ENCODE measurements around the gene MAGED1. TPM values are rescaled to one million over a fixed set of nuclear protein-coding genes. Genes with fewer than 3 reads are reported as not detected.

Gene MAGED1
- total and polyA plus RNA-seq, 12 donors: 47.9 to 363 (median 265) TPM

DNA sequence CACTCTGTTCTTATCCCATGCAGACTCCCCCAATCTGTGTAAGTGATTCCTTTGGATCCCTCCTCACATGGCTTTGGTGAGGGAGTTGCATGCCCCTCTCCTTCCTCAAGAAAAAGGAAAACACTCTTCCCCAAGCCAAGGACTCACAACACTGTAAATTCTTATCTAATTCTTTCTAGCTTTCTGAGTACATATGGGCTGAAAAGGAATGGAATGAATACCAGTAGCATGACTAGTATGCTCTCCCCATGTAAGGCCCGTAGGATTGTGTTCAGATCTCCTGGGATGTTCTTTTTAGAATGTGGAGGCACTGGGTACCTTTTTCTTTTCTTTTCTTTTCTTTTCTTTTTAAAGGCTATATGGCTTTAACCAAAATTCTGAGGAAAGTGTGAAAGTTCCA, 17.0 kb upstream of the MAGED1 start:
- no peaks in the 10 kb centered on the region for H3K4me1 ChIP-seq (replicated peaks in 1 of 2)
- WGBS, 4 donors: 72 to 93% (median 87%) methylated on average over 1 of the region's 1 CpG
- no peak overlapping the region for H3K4me3 ChIP-seq
- H3K27me3 ChIP-seq: no peaks in the 10 kb centered on the region
- TF ChIP-seq, protein P1, sequence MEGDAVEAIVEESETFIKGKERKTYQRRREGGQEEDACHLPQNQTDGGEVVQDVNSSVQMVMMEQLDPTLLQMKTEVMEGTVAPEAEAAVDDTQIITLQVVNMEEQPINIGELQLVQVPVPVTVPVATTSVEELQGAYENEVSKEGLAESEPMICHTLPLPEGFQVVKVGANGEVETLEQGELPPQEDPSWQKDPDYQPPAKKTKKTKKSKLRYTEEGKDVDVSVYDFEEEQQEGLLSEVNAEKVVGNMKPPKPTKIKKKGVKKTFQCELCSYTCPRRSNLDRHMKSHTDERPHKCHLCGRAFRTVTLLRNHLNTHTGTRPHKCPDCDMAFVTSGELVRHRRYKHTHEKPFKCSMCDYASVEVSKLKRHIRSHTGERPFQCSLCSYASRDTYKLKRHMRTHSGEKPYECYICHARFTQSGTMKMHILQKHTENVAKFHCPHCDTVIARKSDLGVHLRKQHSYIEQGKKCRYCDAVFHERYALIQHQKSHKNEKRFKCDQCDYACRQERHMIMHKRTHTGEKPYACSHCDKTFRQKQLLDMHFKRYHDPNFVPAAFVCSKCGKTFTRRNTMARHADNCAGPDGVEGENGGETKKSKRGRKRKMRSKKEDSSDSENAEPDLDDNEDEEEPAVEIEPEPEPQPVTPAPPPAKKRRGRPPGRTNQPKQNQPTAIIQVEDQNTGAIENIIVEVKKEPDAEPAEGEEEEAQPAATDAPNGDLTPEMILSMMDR (IDR thresholded peaks at IDR 0.05): no peak
- TF ChIP-seq POLR2A (IDR thresholded peaks at IDR 0.05): no peak
- no peaks in the 10 kb centered on the region for H3K9me3 ChIP-seq (replicated peaks in 1 of 3)
- DNase-seq: no peak
- no peak overlapping the region for H3K27ac ChIP-seq
- H3K36me3 ChIP-seq (replicated peaks in 1 of 2): no peaks in the 10 kb centered on the region
- intact Hi-C loops (cut with DNase I): no loop called here

DNA sequence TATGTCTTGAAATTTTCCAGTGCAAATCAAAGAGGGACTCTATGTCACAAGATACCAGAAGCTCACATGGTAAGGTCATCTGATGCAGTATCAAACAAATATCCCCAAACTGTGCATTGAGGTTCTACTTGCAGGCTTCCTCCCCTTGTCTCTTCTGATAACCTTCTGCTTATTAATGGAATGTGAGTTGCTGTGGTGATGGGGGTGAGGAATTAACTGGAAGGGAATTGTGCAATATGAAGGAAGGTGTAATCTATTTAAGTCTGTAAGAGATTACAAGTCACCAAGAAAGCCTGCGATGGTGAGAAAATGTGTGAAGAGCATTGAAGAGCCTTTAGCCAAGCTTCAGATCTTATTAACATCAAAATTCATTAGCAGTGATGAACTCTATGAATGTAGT, 15.4 kb upstream of the MAGED1 start:
- DNase-seq: no peak
- Histone ChIP-seq H3K4me1 (replicated peaks in 1 of 2) (no peaks in the 10 kb centered on the region), H3K4me3 (no peak overlapping the region), H3K27ac (no peak overlapping the region), H3K9me3 (replicated peaks in 1 of 3) (no peaks in the 10 kb centered on the region), H3K27me3 (no peaks in the 10 kb centered on the region), H3K36me3 (replicated peaks in 1 of 2) (no peaks in the 10 kb centered on the region)
- TF ChIP-seq POLR2A (IDR thresholded peaks at IDR 0.05): no peak
- 93 to 100% (median 95%) methylated on average over 1 of the region's 1 CpG for WGBS, 4 donors
- intact Hi-C loops (cut with DNase I): no loop called here

DNA sequence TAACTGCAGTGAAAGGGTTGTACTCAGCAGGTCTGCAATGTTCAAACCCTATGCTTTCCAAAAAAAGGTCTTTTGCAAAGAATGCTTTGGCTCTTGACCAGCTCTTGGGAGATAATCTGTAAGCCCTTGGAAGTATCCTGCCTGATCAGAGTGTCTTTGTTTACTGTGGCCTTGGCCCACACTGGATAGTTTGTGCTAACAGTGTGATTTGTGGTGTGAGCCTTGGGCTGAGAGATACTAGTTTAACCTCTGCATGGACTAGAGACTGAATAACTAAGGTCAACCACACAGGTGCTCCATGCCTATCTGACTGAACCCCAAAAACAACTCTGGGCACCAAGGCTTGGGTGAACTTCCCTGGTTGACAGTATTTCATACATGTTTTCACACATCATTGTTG, 3.6 kb upstream of the MAGED1 start:
- peak in 2 of 7 donors; percentile 10 to 20 for DNase-seq
- H3K27ac ChIP-seq: no peak overlapping the region
- no peaks in the 10 kb centered on the region for H3K36me3 ChIP-seq (replicated peaks in 1 of 2)
- no peak overlapping the region for H3K4me3 ChIP-seq
- H3K9me3 ChIP-seq (replicated peaks in 1 of 3): no peaks in the 10 kb centered on the region
- H3K4me1 ChIP-seq (replicated peaks in 1 of 2): peaks cover 0 to 7% of the 10 kb centered on the region in 2 donors
- TF ChIP-seq POLR2A (IDR thresholded peaks at IDR 0.05): no peak
- TF ChIP-seq, protein P1 (IDR thresholded peaks at IDR 0.05): no peak
- H3K27me3 ChIP-seq: no peaks in the 10 kb centered on the region
- intact Hi-C loops (cut with DNase I): no loop called here

DNA sequence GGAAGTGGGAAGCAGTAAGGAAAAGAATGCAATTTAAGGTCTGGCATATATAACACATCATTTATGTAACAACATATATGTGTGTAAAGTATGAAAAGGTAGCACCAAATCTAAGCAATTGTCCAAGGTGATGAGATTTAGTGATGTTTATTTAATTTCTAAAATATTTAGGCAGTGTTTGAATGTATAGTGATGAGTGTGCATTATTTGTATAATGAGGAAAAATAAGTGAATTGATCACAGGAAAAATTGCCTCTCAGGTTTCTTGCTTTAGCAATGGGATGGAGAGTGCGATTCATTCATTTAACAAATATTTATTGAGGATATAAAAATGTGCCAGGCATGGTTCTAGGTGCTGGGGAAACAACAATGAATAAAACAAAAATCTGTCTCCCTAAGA, 2.2 kb upstream of the MAGED1 start:
- TF ChIP-seq, protein P1 (IDR thresholded peaks at IDR 0.05): no peak
- no peak for TF ChIP-seq POLR2A (IDR thresholded peaks at IDR 0.05)
- Histone ChIP-seq H3K4me1 (replicated peaks in 1 of 2) (peaks cover 3 to 7% of the 10 kb centered on the region in 2 donors), H3K9me3 (replicated peaks in 1 of 3) (no peaks in the 10 kb centered on the region), H3K4me3 (no peak overlapping the region), H3K27ac (peak overlapping the region in 2 of 5 donors; percentile 42 to 85), H3K36me3 (replicated peaks in 1 of 2) (no peaks in the 10 kb centered on the region), H3K27me3 (no peaks in the 10 kb centered on the region)
- 65 to 91% (median 86%) methylated on average over 1 of the region's 1 CpG for WGBS, 4 donors
- intact Hi-C loops (cut with DNase I): no loop called here
- DNase-seq: no peak

DNA sequence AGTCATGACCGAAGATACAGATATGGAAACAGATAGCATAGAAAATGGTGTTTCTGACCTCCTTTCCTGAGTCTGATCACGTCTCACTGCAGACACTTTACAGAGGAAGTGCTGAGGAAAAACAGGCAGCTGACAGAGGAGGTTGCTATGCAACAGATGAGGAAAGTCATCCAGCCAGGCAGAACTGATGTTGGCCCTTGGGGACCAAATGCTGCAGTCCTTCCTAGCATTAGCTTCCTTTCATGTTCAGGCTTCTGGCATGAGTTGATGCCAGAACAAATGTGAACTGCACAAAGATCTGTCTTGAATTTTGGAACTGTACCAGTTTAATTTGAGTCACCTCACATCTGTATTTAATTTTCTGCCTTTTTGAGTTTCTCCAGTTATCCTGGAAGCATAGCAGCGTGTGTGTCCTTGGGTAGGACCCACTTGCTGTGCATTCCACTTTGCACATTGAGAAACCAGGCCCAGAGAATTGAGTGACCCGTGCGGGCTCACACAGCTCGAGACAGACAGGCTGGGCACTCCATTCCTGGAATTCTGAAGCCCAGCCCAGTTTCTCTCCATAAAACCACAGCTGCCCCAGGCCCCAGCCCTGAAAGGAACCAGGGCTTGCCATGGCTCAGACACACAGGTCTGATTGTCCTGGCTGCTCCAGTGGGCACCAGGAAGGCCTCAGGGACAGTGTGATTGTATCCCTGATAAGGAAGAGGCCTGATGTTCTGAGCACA, 1.4 kb upstream of the MAGED1 start:
- no peak overlapping the region for H3K4me3 ChIP-seq
- H3K9me3 ChIP-seq (replicated peaks in 1 of 3): no peaks in the 10 kb centered on the region
- no peaks in the 10 kb centered on the region for H3K36me3 ChIP-seq (replicated peaks in 1 of 2)
- peak in 6 of 7 donors; percentile 26 to 71 (median 53) for DNase-seq
- H3K27me3 ChIP-seq: no peaks in the 10 kb centered on the region
- intact Hi-C loops (cut with DNase I): no loop called here
- peak overlapping the region in 4 of 5 donors; percentile 42 to 85 (median 63) for H3K27ac ChIP-seq
- peak in 1 of 2 donors; percentile 14 for TF ChIP-seq POLR2A (IDR thresholded peaks at IDR 0.05)
- TF ChIP-seq, protein P1 (IDR thresholded peaks at IDR 0.05): no peak
- WGBS, 4 donors: 3 to 41% (median 28%) methylated on average over 2 to 6 of the region's 6 CpGs
- peaks cover 3 to 7% of the 10 kb centered on the region in 2 donors for H3K4me1 ChIP-seq (replicated peaks in 1 of 2)
